Naive thymus-derived CD8-positive, alpha-beta T cell (primary cell): ENCODE measurements around the gene DGKG. TPM values are rescaled to one million over a fixed set of nuclear protein-coding genes. Genes with fewer than 3 reads are reported as not detected.

ENCODE experiments used
- ATAC-seq, 2 donors: fragments of 150-1000 bp; cut with Tn5 transposase in 1 of 2; sonication (Bioruptor Pico), chemical (Tn5 transposase) in 1 of 2; 1 replicate in 1 of 2; 2 replicates in 1 of 2; pipeline ENCODE4 v1.10.0; 2021; ENCODE audit warnings: mild to moderate bottlenecking in 2 of 2, moderate library complexity in 2 of 2
- POLR2A ChIA-PET: fragments of 350-600 bp; sonication (Branson Sonifier 250); formaldehyde crosslinking; loops from one replicate; lab custom pipeline; 2021; ENCODE audit warnings: antibody characterized with exemption; lab: Charles Lee
- DNase-seq, 10 donors: peaks; one replicate each; pipeline versions ENCODE4 v3.0.0 to v3.0.0-alpha.2; 2020 to 2022
- H3K27ac Mint-ChIP-seq, 10 donors: one replicate each; pipeline ENCODE4 v1.8.0; 2020 to 2022; ENCODE audit warnings: mild to moderate bottlenecking in 10 of 10, mixed read lengths in 10 of 10, moderate library complexity in 4 of 10, inconsistent platforms in 1 of 10
- H3K27me3 Mint-ChIP-seq, 5 donors: one replicate each; pipeline ENCODE4 v1.8.0; 2021 to 2022; ENCODE audit warnings: mixed read lengths in 5 of 5
- H3K36me3 Mint-ChIP-seq, 3 donors: one replicate each; pipeline ENCODE4 v1.8.0; 2020 to 2022; ENCODE audit warnings: mixed read lengths in 3 of 3, mild to moderate bottlenecking in 2 of 3, inconsistent platforms in 1 of 3
- H3K4me1 Mint-ChIP-seq, 4 donors: one replicate each; pipeline ENCODE4 v1.8.0; 2021 to 2022; ENCODE audit warnings: mixed read lengths in 4 of 4
- H3K4me3 Mint-ChIP-seq, 10 donors: one replicate each; pipeline ENCODE4 v1.8.0; 2020 to 2022; ENCODE audit warnings: mild to moderate bottlenecking in 10 of 10, mixed read lengths in 10 of 10, moderate library complexity in 6 of 10, inconsistent platforms in 1 of 10
- H3K9me3 Mint-ChIP-seq, 9 donors: one replicate each; pipeline ENCODE4 v1.8.0; 2020 to 2022; ENCODE audit warnings: mixed read lengths in 9 of 9, mild to moderate bottlenecking in 3 of 9, inconsistent platforms in 1 of 9, moderate library complexity in 1 of 9
- polyA plus RNA-seq, 3 donors: library from polyadenylated mRNA; unstranded; fragments of 300-500 nt; fragmentation: Illumina TruSeq; gene quantifications; one replicate each; pipeline ENCODE4 v1.2.3, GENCODE V29; 2021
- total RNA-seq, 8 experiments: library from RNA in 2 of 8; stranded (reverse) in 2 of 8; gene quantifications; one replicate each; pipeline ENCODE4 v1.2.3 and lab custom pipeline; 2021 to 2026

DGKG gene
- total and polyA plus RNA-seq, 5 experiments from 2014 or later, result 0.11 to 1.5 TPM; not detected in 3

DNA sequence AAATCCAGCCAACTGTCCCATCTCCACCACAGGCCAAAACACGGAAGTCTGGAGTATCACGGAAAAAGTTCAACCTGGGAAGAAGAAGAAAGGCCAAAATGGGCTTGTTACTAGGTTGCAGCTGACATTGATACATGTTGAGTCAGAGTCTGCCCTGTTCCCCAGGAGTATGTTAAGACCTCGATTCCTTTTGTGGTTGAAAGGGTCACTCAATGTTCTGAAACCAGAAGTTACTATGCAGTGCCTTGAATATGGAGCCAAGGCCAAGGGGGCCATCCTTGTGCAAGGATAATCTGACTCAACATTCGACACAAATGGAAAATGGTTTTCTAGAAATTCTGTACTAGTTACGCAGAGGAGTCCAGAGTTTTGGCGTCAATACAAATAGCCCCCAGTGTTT, 104.2 kb downstream of the DGKG start:
- no peak overlapping the region for H3K4me3 Mint-ChIP-seq
- H3K4me1 Mint-ChIP-seq, result peaks cover 11 to 43% (median 20%) of the 10 kb centered on the region in 4 donors
- H3K36me3 Mint-ChIP-seq, result no peaks in the 10 kb centered on the region
- no peaks in the 10 kb centered on the region for H3K9me3 Mint-ChIP-seq
- no peaks in the 10 kb centered on the region for H3K27me3 Mint-ChIP-seq
- ATAC-seq (no peak), DNase-seq (no peak)
- POLR2A ChIA-PET, result interaction anchor here (0.7 kb wide), 1 partner anchor 8 kb away, joined by 5 read pairs; no protein-coding TSS in a partner anchor
- no peak overlapping the region for H3K27ac Mint-ChIP-seq

DNA sequence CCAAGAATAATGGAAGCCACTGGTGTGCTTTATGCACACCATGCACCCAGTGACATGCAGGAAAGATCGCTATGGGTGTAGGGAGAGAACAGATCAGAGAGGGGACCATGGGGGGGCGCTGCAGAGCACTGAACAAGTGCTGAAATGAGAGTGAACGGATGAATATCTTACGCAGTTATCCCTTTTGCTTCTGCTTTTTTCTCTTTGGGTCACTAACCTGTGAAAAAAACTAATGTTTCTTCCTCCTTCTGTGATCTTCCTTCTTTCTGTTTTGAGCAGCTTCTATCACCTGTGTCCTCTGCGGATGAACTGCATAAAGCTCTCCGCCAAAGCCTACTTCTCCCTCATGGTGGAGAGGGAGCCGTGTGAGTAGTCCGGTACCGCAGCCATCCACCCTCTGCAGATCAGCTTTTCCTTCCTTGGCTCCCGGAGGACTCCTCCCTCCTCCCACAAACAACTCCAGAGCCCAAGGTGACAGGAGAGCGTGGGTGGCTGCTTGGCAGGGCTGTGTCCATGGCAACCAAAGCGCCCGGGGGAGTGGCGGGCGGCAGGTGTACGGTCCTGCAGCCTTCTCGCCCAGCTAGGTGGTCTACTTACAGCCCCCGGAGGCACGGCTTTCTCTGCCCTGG, 106.2 kb downstream of the DGKG start:
- H3K4me3 Mint-ChIP-seq, result peak overlapping the region in 1 of 10 donors; percentile 20
- ATAC-seq (peak in 1 of 2 donors; percentile 10), DNase-seq (peak in 1 of 10 donors; percentile 21)
- POLR2A ChIA-PET, result interaction anchor here (0.5 kb wide), 1 partner anchor 90 kb away, joined by 3 read pairs; no protein-coding TSS in a partner anchor
- no peaks in the 10 kb centered on the region for H3K36me3 Mint-ChIP-seq
- peaks cover 11 to 43% (median 20%) of the 10 kb centered on the region in 4 donors for H3K4me1 Mint-ChIP-seq
- H3K27ac Mint-ChIP-seq, result peak overlapping the region in 2 of 10 donors; percentile 34 to 55
- peaks cover 0 to 6% (median 3%) of the 10 kb centered on the region in 5 donors for H3K27me3 Mint-ChIP-seq
- H3K9me3 Mint-ChIP-seq, result no peaks in the 10 kb centered on the region

DNA sequence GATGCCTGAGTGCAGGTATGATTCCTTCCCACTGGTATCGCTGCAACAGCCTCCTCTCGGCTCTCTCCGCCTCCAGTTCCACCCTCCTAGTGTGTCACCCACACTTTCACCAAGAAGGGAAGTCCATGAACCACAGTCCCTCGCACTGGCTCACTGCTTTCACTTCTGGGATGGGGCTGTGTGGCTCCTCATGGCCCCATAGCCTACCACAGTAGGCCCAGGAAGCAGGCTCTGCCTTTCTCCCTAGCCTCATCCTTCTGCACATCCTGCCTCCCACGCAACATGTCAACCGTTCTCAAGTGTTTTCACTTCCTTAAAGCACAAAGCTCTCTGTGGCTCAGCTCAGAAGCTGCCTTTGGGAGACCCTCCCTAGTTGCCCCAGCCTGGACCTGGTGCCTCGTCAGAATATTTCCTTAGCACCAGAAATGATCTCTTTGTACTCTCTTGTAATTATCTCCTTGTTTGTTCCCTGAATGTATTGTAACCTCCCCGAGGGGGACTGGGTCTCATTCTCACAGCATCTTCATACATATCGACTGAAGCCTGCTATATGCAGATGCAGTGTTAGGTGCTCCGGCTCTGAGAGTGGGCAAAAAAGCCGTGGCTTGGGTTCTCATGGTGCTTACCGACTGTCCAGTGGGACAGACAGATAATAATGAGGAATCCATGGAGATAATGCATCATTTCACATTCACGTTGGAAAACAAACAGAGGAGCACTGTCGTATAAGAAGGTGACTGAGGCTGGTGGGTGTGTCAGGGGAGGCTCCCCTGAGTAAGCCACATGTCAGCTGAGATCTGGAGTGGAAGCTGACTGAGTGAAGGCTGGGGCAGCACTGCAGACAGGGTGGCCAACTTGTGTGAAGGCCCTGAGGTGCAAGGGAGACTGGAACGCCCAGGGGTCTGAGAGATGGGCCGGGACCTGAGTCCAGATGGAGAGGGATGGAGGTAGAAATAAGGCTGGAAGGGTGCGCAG, 107.1 kb downstream of the DGKG start:
- POLR2A ChIA-PET, result interaction anchor here (0.5 kb wide), 1 partner anchor 89 kb away, joined by 3 read pairs; no protein-coding TSS in a partner anchor
- peaks cover 11 to 43% (median 20%) of the 10 kb centered on the region in 4 donors for H3K4me1 Mint-ChIP-seq
- peak; percentile 24 to 37 for ATAC-seq

DNA sequence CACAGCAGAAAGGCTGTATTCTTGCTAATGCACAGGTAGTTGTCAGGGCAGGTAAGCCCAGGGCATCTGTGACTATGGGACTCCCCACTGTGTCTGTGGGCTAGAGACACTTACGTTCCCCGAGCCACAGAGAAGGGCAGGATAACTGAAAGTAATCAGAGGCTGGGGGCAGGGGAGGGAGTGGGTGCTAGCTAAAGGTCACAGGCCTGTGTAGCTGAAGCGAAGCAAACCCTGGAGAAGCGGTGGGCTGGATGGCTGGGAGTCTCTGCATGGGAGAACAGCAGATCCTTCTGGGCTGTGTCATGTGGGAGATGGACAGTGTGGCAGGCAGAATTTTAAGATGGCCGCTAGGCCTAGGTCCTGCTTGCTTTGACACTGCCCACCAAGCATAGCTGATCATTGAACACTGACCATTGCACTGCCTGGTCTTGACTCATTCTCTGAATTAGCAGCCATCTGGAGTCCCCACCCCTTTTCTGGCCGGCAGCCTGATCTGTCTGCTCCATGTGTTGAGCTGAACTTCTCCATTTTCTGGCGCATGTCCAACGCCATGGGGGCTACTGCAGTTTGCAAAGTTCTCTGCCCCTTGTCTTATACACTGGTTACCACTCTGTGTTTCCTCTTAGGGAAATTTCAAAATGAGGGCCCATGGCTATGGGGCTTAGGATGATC, 110.0 kb downstream of the DGKG start:
- H3K36me3 Mint-ChIP-seq, result no peaks in the 10 kb centered on the region
- ATAC-seq, result no peak
- no peak overlapping the region for H3K27ac Mint-ChIP-seq
- POLR2A ChIA-PET, result no interaction called here
- H3K4me3 Mint-ChIP-seq, result no peak overlapping the region
- peaks cover 9 to 39% (median 15%) of the 10 kb centered on the region in 4 donors for H3K4me1 Mint-ChIP-seq
- H3K9me3 Mint-ChIP-seq, result no peaks in the 10 kb centered on the region
- H3K27me3 Mint-ChIP-seq, result peaks cover 5 to 21% (median 10%) of the 10 kb centered on the region in 5 donors
- no peak for DNase-seq

More for the DNA sequence above, 107.1 kb downstream of the DGKG start:
- H3K4me3 Mint-ChIP-seq, result peak overlapping the region in 4 of 10 donors; percentile 2 to 40 (median 14)
- DNase-seq, result peak in 1 of 10 donors; percentile 25
- H3K27ac Mint-ChIP-seq, result peak overlapping the region in 7 of 10 donors; percentile 2 to 84 (median 40)
- H3K27me3 Mint-ChIP-seq, result peaks cover 2 to 9% (median 4%) of the 10 kb centered on the region in 5 donors
- H3K36me3 Mint-ChIP-seq, result no peaks in the 10 kb centered on the region
- no peaks in the 10 kb centered on the region for H3K9me3 Mint-ChIP-seq

DNA sequence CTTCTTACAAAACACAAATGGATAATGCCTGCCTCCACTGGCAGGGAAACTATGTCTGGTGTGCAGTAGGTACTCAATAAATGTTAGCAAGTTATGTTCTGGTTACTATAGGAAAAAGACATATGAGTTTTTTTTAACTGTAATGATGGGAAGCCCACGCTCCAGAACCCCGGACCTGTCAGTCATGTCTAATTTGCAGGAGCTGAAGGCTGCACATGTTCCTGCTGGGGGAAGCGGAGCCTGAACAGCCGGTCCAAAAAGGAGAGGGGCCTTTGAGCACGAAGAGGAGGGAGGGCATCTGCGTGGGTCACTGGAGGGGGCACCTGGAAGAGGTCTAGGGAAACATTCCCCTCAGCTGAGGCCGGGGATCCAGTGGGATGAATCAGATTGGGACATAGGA, 113.2 kb downstream of the DGKG start:
- POLR2A ChIA-PET, result no interaction called here
- Mint-ChIP-seq H3K4me3 (no peak overlapping the region), H3K27me3 (peaks cover 5 to 33% (median 14%) of the 10 kb centered on the region in 5 donors), H3K4me1 (peaks cover 0 to 8% (median under 1%) of the 10 kb centered on the region in 4 donors), H3K27ac (no peak overlapping the region), H3K36me3 (no peaks in the 10 kb centered on the region), H3K9me3 (no peaks in the 10 kb centered on the region)
- ATAC-seq, result no peak
- DNase-seq, result no peak

DNA sequence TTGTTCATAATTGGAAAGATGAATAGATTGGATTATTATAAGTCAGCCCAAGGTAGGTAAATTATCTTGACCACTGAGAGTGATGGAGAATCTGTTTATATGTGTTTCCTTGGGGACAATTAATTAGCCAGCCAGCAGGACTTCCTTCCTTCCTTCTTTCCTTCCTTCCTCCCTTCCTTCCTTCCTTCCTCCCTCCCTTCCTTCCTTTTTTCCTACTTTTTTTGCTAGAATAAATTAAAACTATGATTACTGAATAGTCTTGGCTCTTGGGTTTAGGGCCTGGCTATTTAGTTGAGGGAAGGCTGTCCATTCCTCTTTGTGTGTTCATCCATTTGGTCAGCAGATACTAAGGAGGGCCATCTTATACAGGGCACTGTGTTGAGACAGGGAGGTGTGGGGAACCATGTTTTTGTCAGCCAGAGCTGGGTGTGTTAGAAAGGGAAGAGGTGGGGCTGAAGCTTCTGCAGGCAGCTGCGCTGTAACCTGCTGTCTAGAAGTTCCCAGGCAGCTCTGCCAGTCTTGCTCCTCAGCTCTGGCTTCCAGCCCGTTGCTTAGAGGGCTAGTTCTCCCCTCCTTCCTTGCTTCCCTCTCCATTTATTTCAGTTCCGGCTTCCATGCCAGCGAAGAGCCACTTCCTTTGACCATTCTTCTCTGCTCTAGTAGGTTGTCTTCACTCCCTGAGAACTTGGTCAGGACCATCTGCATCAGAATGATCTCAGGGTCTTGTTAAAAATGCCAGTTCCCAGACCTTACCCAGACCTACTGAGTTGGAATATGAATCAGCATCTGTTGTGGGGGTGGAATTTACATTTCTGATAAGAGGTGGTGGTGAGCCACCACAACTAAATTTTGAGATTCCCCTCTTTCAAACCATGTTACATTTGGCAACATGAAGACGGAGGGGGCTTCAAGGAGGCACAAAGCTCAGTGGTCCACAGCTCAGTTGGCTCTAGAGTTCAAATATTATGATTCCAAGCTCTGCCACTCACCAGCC, 113.9 kb downstream of the DGKG start:
- Mint-ChIP-seq H3K27ac (no peak overlapping the region), H3K4me1 (peaks cover 0 to under 1% (median 0%) of the 10 kb centered on the region in 4 donors), H3K4me3 (no peak overlapping the region), H3K36me3 (no peaks in the 10 kb centered on the region), H3K27me3 (peaks cover 5 to 33% (median 17%) of the 10 kb centered on the region in 5 donors), H3K9me3 (no peaks in the 10 kb centered on the region)
- ATAC-seq (no peak), DNase-seq (no peak)
- POLR2A ChIA-PET, result no interaction called here

DNA sequence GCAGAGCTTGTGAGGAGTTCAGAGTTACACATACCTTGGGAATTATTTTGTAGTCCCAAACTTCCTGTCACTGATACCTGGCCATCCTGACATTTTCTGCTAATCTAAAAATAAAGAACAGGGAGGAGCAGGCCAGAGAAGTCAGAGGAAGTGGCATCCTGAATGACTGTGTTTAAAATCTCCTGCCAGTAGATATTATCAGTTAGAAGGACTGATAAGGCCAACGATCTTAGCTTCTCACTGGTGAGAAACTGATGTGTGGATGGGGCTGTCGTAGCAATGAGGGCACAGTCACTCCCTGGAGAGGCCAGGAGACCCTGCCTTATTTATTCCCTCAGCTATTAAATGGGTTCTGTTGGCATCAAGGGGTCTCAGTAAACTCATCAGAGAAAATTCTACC, 115.1 kb downstream of the DGKG start:
- POLR2A ChIA-PET, result no interaction called here
- H3K4me1 Mint-ChIP-seq, result peaks cover 0 to 6% (median 4%) of the 10 kb centered on the region in 4 donors
- H3K27me3 Mint-ChIP-seq, result peaks cover 5 to 31% (median 17%) of the 10 kb centered on the region in 5 donors
- no peaks in the 10 kb centered on the region for H3K9me3 Mint-ChIP-seq
- ATAC-seq, result no peak
- H3K27ac Mint-ChIP-seq, result no peak overlapping the region
- no peak overlapping the region for H3K4me3 Mint-ChIP-seq
- H3K36me3 Mint-ChIP-seq, result no peaks in the 10 kb centered on the region
- DNase-seq, result no peak

DNA sequence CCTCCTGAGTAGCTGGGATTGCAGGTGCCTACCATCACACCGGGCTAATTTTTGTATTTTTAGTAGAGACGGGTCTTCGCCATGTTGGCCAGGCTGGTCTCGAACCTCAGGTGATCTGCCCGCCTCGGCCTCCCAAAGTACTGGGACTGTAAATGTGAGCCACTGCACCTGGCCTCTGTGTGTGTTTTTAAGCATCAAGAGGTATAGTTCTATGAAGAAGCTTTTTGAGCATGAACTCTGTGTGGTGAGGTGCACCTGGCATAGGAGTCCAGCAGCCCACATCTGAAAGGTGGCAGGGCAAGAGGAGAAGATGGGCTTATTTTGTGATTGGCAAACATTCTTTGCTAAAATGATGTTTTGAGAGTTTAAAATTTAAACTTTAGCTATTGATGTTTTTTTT, 118.0 kb downstream of the DGKG start:
- ATAC-seq, result no peak
- POLR2A ChIA-PET, result no interaction called here
- Mint-ChIP-seq H3K4me3 (no peak overlapping the region), H3K4me1 (peaks cover 0 to 7% (median 5%) of the 10 kb centered on the region in 4 donors), H3K27me3 (peaks cover 1 to 23% (median 9%) of the 10 kb centered on the region in 5 donors), H3K9me3 (no peaks in the 10 kb centered on the region), H3K36me3 (no peaks in the 10 kb centered on the region), H3K27ac (no peak overlapping the region)
- no peak for DNase-seq

DNA sequence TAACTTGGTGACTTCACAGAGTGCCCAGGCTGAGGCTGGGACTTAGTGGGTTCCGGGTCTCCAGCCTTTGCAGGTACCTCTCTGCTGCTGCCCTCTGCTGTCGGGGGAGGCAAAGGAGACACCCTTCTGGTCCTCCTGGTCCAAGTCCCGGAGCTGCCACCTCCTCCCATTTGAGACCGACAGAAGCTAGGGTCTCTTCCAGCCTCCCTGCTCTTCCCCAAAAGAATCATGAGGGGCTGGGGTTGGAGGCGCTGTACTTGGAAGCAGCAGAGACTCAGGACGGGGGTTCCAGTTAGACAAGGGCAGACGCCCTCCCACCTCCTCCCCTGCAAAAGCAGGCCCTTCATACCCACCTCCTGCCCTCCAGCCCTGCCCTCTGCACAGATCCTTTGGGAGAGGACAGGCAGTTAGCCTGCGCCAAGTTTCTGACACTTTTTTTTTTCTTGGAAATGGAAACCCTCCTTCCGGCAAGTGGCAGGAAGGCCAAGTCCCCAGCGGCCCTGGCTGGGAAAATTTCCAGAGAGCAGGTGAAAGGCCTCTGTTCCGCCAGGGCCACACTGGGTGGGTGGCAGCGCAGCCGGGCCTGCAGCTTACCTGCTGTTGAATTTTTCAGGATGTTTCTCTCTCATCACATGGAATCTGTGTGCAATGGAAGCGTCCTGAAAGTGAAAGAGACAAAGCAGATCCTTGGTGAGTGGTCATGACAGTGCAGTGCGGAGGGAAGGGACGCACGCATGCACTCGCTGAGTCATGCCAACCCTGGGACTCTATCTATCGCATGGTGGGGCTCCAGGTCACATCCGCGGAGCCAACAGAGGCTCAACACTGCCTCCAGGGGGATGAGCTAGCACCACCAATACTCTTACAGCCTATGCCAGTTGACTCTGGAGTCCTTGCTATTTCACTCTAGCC, 119.9 kb downstream of the DGKG start:
- H3K4me1 Mint-ChIP-seq, result peaks cover 0 to 7% (median 5%) of the 10 kb centered on the region in 4 donors
- POLR2A ChIA-PET, result interaction anchor here (0.7 kb wide), 1 partner anchor 18 kb away, joined by 3 read pairs; no protein-coding TSS in a partner anchor
- H3K27me3 Mint-ChIP-seq, result peaks cover 0 to 21% (median 1%) of the 10 kb centered on the region in 5 donors
- DNase-seq (peak in 9 of 10 donors; percentile 8 to 72 (median 17)), ATAC-seq (peak; percentile 60 to 85)
- no peaks in the 10 kb centered on the region for H3K9me3 Mint-ChIP-seq
- peak overlapping the region in 1 of 10 donors; percentile 40 for H3K27ac Mint-ChIP-seq
- no peaks in the 10 kb centered on the region for H3K36me3 Mint-ChIP-seq
- H3K4me3 Mint-ChIP-seq, result peak overlapping the region in 2 of 10 donors; percentile 10 to 36

DNA sequence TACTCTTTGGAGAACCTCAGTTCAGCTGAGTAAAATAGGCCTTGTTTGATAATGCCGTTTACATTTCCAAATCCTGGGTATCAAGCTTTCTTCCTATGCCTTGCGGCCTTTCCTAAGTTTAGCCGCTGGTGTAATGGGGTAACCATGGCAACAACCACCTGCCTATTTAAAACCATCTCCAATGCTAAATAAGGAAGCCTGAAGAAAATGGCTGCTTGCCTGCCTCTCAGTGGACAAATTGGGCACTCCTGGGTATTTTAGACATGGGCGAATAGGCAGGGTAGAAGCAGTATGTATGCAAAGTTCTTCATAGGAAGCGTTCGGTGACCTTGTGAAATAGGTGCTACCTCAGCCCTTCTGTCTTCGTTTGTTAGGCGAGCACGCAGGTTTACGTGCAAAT, 122.7 kb downstream of the DGKG start:
- DNase-seq (no peak), ATAC-seq (no peak)
- no peaks in the 10 kb centered on the region for H3K36me3 Mint-ChIP-seq
- H3K27ac Mint-ChIP-seq, result no peak overlapping the region
- no peaks in the 10 kb centered on the region for H3K9me3 Mint-ChIP-seq
- H3K4me1 Mint-ChIP-seq, result peaks cover 7 to 15% (median 11%) of the 10 kb centered on the region in 4 donors
- POLR2A ChIA-PET, result no interaction called here
- peaks cover 0 to 4% (median 1%) of the 10 kb centered on the region in 5 donors for H3K27me3 Mint-ChIP-seq
- no peak overlapping the region for H3K4me3 Mint-ChIP-seq
